HG03108 (cell line): Measurements from ENCODE around the gene C16orf86.

Experiments
- ATAC-seq: cut with Tn5 transposase; IDR thresholded peaks from one replicate; pipeline ENCODE4 v1.9.1; 2021; ENCODE audit warnings: moderate library complexity; ENCODE audit not compliant: unreplicated experiment

The C16orf86 gene, protein sequence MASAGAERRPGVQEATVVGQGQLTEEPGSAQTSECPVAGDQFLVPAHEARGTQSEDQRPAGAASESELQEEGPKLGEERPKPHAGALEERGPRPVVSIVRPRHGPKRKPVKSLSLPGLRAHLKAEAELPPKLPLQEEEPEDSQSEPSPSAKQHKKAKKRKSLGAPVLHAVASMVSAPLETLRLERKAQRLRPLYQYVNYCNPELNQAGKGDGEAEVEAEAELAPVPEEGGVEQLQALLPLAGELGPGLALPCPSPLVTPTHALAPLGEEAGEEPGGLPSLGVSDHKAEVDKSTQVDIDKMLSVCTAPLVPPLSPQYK

DNA sequence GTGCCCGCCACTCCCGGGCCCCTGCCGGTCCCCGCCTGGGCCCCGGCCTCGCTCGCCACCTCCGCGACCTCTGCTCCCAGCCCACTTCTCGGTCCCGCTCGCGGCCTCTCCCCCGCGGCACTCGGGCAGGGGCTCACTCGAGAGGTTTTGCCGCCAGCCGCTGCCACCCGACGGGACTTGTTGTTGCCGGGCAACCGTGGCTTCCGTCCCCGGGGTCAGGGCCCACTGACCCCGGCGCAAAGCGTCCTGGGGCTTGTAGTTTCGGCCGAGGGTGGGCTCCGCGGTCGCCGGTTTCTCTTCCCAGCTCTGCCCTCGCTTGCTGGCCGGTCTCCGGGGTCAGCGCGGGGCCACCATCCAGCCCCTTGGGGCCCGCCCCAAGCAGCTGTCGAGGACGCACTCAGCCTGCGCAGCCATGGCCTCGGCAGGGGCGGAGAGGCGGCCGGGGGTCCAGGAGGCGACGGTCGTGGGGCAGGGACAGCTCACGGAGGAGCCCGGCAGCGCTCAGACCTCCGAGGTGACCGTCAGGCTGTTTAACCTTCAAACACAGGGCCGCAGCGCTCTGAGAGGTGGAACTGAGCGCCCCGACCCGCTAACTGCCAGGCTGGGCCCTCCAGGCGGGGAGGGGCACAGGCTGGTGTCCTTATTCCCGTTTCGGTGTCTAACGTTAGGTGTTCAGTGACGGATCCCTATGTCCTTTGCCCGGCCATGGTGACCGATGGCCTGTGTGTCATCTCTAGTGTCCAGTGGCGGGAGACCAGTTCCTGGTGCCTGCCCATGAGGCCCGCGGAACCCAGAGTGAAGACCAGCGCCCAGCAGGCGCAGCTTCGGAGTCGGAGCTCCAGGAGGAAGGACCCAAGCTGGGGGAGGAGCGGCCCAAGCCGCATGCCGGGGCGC, at the start of gene C16orf86, which contains the start of gene ENKD1:
TSS of gene C16orf86 (plus strand) at position 256 of the 894 bp plus-strand sequence. CDS start at position 413, 157 bp downstream.
TSS of gene ENKD1 (minus strand) at position 192 of the 894 bp plus-strand sequence. CDS start 308 bp downstream, outside the sequence.
- ATAC-seq, result peak; percentile 57

DNA sequence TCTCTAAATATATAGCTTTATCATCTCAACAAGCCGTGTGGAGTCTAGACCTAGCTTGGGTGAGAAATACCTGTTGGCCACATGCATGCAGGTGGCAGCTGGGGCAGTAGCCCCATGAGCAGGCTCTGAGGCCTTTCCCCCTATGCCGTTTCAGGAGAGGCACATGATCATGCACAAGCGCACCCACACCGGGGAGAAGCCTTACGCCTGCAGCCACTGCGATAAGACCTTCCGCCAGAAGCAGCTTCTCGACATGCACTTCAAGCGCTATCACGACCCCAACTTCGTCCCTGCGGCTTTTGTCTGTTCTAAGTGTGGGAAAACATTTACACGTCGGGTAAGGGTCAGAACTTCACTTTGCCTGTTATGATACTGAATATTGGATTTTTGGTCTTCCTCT, 38.4 kb upstream of the C16orf86 start:
- ATAC-seq, result no peak

- ATAC-seq, result no peak
Measured at GRCh38 chr16:67632415-67633172, 34.0 kb upstream of the C16orf86 start.

DNA sequence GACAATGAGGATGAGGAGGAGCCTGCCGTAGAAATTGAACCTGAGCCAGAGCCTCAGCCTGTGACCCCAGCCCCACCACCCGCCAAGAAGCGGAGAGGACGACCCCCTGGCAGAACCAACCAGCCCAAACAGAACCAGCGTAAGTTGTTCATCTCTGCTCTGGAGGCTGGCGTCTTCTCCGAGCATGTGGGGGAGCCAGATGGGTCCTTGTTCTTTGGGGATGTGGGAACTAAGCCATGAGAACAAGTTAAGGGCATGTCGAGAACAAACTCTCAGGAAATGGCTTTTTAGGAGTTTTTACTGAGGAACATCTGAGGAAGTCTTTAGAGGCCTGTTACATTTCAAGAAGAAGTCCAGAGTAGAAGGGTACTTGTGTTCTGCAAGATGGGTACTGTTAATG, 29.9 kb upstream of the C16orf86 start:
- ATAC-seq, result no peak

DNA sequence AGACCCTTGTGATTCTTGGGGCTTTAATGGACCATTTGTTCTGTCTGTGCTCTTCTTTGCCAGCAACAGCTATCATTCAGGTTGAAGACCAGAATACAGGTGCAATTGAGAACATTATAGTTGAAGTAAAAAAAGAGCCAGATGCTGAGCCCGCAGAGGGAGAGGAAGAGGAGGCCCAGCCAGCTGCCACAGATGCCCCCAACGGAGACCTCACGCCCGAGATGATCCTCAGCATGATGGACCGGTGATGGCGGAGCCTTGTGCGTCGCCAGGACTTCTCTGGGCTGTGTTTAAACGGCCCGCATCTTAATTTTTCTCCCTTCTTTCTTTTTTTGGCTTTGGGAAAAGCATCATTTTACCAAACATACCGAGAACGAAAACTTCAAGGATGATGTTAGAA, 29.0 kb upstream of the C16orf86 start:
- ATAC-seq, result no peak

GRCh38 chr16:67641779-67642708, 24.6 kb upstream of the C16orf86 start:
- no peak for ATAC-seq

DNA sequence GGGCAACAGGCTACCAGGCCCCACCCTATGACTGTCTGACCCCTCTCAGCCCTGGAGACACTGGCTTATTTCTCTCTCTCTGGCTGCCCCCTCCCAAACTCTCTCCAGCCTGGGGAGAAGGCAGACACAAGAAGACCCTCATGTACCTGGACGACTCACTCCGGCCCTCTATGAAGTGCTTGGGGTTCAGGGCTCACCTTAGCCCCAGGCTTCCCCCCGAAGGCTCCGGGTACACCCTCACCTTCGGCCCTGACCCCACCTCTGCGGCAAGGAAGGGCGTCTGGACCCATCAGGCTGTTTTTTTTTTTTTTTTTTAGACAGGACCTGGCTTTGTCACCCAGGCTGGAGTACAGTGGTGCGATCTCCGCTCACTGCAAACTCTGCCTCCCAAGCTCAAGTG, 22.6 kb upstream of the C16orf86 start:
- no peak for ATAC-seq

GRCh38 chr16:67645397-67646121, 21.1 kb upstream of the C16orf86 start:
- no peak for ATAC-seq

- no peak for ATAC-seq
Measured at GRCh38 chr16:67647111-67647651, 19.4 kb upstream of the C16orf86 start.

DNA sequence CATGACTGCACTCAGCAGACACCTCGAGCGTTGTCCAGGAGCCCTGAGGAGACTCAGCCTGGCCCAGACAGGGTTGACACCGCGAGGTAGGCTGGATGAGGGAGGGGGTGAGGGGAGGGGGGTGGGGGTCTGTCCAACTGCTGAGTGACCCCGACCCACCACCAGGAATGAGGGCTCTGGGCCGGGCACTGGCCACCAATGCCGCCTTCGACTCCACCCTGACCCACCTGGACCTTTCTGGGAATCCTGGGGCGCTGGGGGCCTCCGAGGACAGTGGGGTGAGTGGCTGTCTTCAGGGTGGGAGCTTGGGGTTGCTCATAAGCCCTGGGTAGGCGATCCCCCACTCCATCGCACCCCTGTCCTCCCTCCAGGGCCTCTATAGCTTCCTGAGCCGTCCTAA, 18.9 kb upstream of the C16orf86 start:
- no peak for ATAC-seq

- ATAC-seq, result no peak
Measured at GRCh38 chr16:67648088-67648763, 18.4 kb upstream of the C16orf86 start.

- ATAC-seq, result no peak
Measured at GRCh38 chr16:67648764-67649407, 17.7 kb upstream of the C16orf86 start.

- no peak for ATAC-seq
Measured at GRCh38 chr16:67649494-67649931, 17.1 kb upstream of the C16orf86 start.

DNA sequence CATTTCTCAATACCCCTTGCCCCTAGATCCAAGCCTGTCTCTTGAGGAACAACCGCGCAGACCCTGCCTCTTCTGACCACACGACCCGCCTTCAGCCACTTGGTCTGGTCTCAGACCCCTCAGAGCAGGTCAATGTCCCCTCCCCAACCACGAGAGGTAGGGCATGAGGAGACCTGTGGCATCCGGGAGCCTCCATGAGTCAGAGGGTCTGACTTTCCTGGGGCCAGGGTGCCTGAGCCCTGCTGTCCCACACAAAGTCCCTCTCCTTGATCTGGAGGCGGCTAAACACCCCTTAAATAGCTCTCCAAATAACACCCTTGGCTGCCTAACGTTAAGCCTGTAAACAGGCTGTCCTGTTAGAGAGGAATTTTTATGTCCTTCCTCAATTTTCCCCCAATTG, 16.6 kb upstream of the C16orf86 start:
- no peak for ATAC-seq

- no peak for ATAC-seq
Measured at GRCh38 chr16:67651039-67651438, 15.6 kb upstream of the C16orf86 start.

DNA sequence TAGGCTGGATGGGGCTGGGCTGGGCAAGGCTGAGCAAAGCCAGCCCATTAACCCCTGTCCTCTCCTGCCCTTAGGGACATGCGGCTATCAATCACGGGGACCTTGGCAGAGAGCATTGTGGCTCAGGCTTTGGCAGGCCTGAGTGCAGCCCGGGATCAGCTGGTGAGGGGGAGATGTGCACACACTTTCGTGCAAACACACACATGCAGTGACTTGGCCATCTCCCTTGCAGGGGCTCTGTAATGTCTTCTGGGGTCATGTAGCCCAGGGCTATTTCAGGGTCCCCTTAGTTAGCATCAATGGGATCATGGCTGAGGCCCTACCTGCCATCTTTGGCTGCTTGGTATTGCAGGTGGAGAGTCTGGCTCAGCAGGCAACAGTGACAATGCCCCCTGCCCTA, 14.8 kb upstream of the C16orf86 start:
- no peak for ATAC-seq

- ATAC-seq, result no peak
Measured at GRCh38 chr16:67652578-67653127, 14.0 kb upstream of the C16orf86 start.
